Natural killer cell treated with Interleukin-12 subunit alpha and Interleukin-12 subunit beta and Interleukin-15 and Interleukin-18, amount 100 ng/mL, for 72 hours (primary cell): ENCODE data around the gene POLR3G. TPM values are rescaled to one million over a fixed set of nuclear protein-coding genes. Genes with fewer than 3 reads are reported as not detected.

Source experiments
- total RNA-seq, 2 donors: library from RNA; stranded (reverse); gene quantifications; one replicate each; pipeline ENCODE4 v1.2.3, GENCODE V29; 2022

POLR3G gene
- total RNA-seq, 2 donors from 2014 or later: 9.5 to 29.3 TPM

Other genes with a start within 250 kb of the POLR3G start
- gene CETN3, start 65.1 kb upstream of the POLR3G start, total RNA-seq: 10 to 100 TPM; 23.3 to 26.0 TPM
- gene MBLAC2, start 93 bp upstream of the POLR3G start, total RNA-seq: 1 to 10 TPM; 3.2 to 4.9 TPM
- gene LYSMD3, start 54.7 kb downstream of the POLR3G start, total RNA-seq: 10 to 100 TPM; 16.2 to 24.4 TPM
- gene ADGRV1, start 83.9 kb downstream of the POLR3G start, total RNA-seq: under 1 TPM in 1 of 2 donors, not detected in 1; 0.33 TPM